ENCODE data around the gene GLRX2. TPM values are rescaled to one million over a fixed set of nuclear protein-coding genes. Genes with fewer than 3 reads are reported as not detected.

Gene GLRX2
- 1.9 and 2.6 TPM in 2 replicates for total RNA-seq (ENCODE audit: low replicate concordance)

GRCh38 chr1:193104907-193105820 is at the start of gene GLRX2:
GLRX2 (minus strand) TSS chr1:193105414; CDS start chr1:193105382, 32 bp downstream.
- Mint-ChIP-seq H3K4me1 (peaks cover 18% of the 10 kb centered on the region), H3K4me3 (peak within 1 kb of the TSS; percentile 92), H3K36me3 (no peaks in the 10 kb centered on the region), H3K9me3 (no peaks in the 10 kb centered on the region), H3K27ac (peak within 1 kb of the TSS; percentile 76), H3K27me3 (ENCODE audit: insufficient read depth, low read depth) (no peaks in the 10 kb centered on the region)
- Histone ChIP-seq H2AFZ (replicated peaks) (peak within 1 kb of the TSS; percentile 91), H3K79me2 (ENCODE audit: low read depth) (no peaks in the 10 kb centered on the region), H3K36me3 (no peaks in the 10 kb centered on the region), H3K4me2 (peak within 1 kb of the TSS; percentile 78), H3K27me3 (peaks cover 20% of the 10 kb centered on the region), H3K4me3 (peak within 1 kb of the TSS; percentile 59), H3K4me1 (no peaks in the 10 kb centered on the region), H3K9me3 (ENCODE audit: low read depth) (no peaks in the 10 kb centered on the region), H3K27ac (no peak within 1 kb of the TSS), H3K9ac (no peak within 1 kb of the TSS), H4K20me1 (ENCODE audit: low read depth) (peaks cover 11% of the 10 kb centered on the region), H3F3A (ENCODE audit: low read depth) (peaks cover 25% of the 10 kb centered on the region)
- DNase-seq (ENCODE audit: low spot score), result peak; percentile 92
- TF ChIP-seq EZH2 (IDR thresholded peaks at IDR 0.05) (no peak), CTCF (IDR thresholded peaks at IDR 0.05) (peak; percentile 14), EZH2phosphoT487 (IDR thresholded peaks at IDR 0.05) (no peak)

- H3K9ac ChIP-seq, result no peak overlapping the region
- peaks cover 17% of the 10 kb centered on the region for H4K20me1 ChIP-seq (ENCODE audit: low read depth)
- DNase-seq (ENCODE audit: low spot score), result no peak
- H3K9me3 ChIP-seq (ENCODE audit: low read depth), result no peaks in the 10 kb centered on the region
- no peak overlapping the region for H3K4me3 ChIP-seq
- Mint-ChIP-seq H3K4me3 (no peak overlapping the region), H3K9me3 (no peaks in the 10 kb centered on the region), H3K36me3 (peaks cover 19% of the 10 kb centered on the region), H3K27ac (no peak overlapping the region), H3K27me3 (ENCODE audit: insufficient read depth, low read depth) (no peaks in the 10 kb centered on the region), H3K4me1 (no peaks in the 10 kb centered on the region)
- TF ChIP-seq EZH2 (IDR thresholded peaks at IDR 0.05), result no peak
- H3K36me3 ChIP-seq, result peaks cover 41% of the 10 kb centered on the region
- peaks cover 46% of the 10 kb centered on the region for H3K79me2 ChIP-seq (ENCODE audit: low read depth)
- no peak overlapping the region for H3K27ac ChIP-seq
- no peaks in the 10 kb centered on the region for H3K4me1 ChIP-seq
- H3K4me2 ChIP-seq, result no peak overlapping the region
- no peak overlapping the region for H2AFZ ChIP-seq (replicated peaks)
- H3K27me3 ChIP-seq, result no peaks in the 10 kb centered on the region
- H3F3A ChIP-seq (ENCODE audit: low read depth), result no peaks in the 10 kb centered on the region
These were observed 39.8 kb upstream of the GLRX2 start for GRCh38 chr1:193144999-193145398.

- Histone ChIP-seq H3K36me3 (peaks cover 39% of the 10 kb centered on the region), H3K9me3 (ENCODE audit: low read depth) (no peaks in the 10 kb centered on the region), H2AFZ (replicated peaks) (no peak overlapping the region), H3K4me3 (no peak overlapping the region), H3K27me3 (no peaks in the 10 kb centered on the region), H3F3A (ENCODE audit: low read depth) (no peaks in the 10 kb centered on the region), H3K9ac (no peak overlapping the region), H4K20me1 (ENCODE audit: low read depth) (peaks cover 17% of the 10 kb centered on the region), H3K4me2 (no peak overlapping the region), H3K4me1 (no peaks in the 10 kb centered on the region), H3K27ac (no peak overlapping the region), H3K79me2 (ENCODE audit: low read depth) (peaks cover 52% of the 10 kb centered on the region)
- Mint-ChIP-seq H3K36me3 (peaks cover 25% of the 10 kb centered on the region), H3K27ac (no peak overlapping the region), H3K4me3 (no peak overlapping the region), H3K27me3 (ENCODE audit: insufficient read depth, low read depth) (no peaks in the 10 kb centered on the region), H3K4me1 (no peaks in the 10 kb centered on the region), H3K9me3 (no peaks in the 10 kb centered on the region)
- DNase-seq (ENCODE audit: low spot score), result no peak
- no peak for TF ChIP-seq CTCF (IDR thresholded peaks at IDR 0.05)
- TF ChIP-seq EZH2 (IDR thresholded peaks at IDR 0.05), result no peak
- no peak for TF ChIP-seq EZH2phosphoT487 (IDR thresholded peaks at IDR 0.05)
These were observed 39.2 kb upstream of the GLRX2 start for GRCh38 chr1:193144361-193144938.
